8988T (cell line): ENCODE data around the gene COX17.

Experiments used
- DNase-seq: peaks from one replicate; pipeline ENCODE4 v3.0.0; 2011

The COX17 gene

GRCh38 chr3:119673875-119674274, 3.3 kb downstream of the COX17 start:
- no peak for DNase-seq

GRCh38 chr3:119672776-119673175, 4.4 kb downstream of the COX17 start:
- no peak for DNase-seq

GRCh38 chr3:119669906-119670570, 7.2 kb downstream of the COX17 start:
- DNase-seq: no peak

- DNase-seq: no peak
Measured at GRCh38 chr3:119665954-119666559, 11.1 kb downstream of the COX17 start.

- DNase-seq: no peak
Measured at GRCh38 chr3:119664850-119665379, 12.3 kb downstream of the COX17 start.

- DNase-seq: no peak
Measured at GRCh38 chr3:119664370-119664769, 12.8 kb downstream of the COX17 start.

GRCh38 chr3:119663885-119664284, 13.3 kb downstream of the COX17 start:
- no peak for DNase-seq

GRCh38 chr3:119662604-119663373, 14.4 kb downstream of the COX17 start:
- DNase-seq: no peak

GRCh38 chr3:119660474-119661440, 16.4 kb downstream of the COX17 start, which contains the start of gene POPDC2:
Gene POPDC2 (minus strand): TSS chr3:119660589. CDS start chr3:119660423, 166 bp downstream.
- no peak for DNase-seq

GRCh38 chr3:119659606-119660291, 17.5 kb downstream of the COX17 start:
- DNase-seq: no peak

- DNase-seq: no peak
Measured at GRCh38 chr3:119658994-119659393, 18.2 kb downstream of the COX17 start.

GRCh38 chr3:119657887-119658702, 19.1 kb downstream of the COX17 start:
- no peak for DNase-seq

- no peak for DNase-seq
Measured at GRCh38 chr3:119653876-119654275, 23.3 kb downstream of the COX17 start.

- no peak for DNase-seq
Measured at GRCh38 chr3:119652306-119653033, 24.7 kb downstream of the COX17 start.

GRCh38 chr3:119649761-119650160, 27.4 kb downstream of the COX17 start:
- no peak for DNase-seq

- no peak for DNase-seq
Measured at GRCh38 chr3:119647843-119648575, 29.2 kb downstream of the COX17 start.

GRCh38 chr3:119647171-119647570, 30.0 kb downstream of the COX17 start:
- no peak for DNase-seq

GRCh38 chr3:119645813-119646212, 31.4 kb downstream of the COX17 start:
- no peak for DNase-seq

GRCh38 chr3:119644481-119644880, 32.7 kb downstream of the COX17 start:
- no peak for DNase-seq
